ENCODE data around the gene GLTP. TPM values are rescaled to one million over a fixed set of nuclear protein-coding genes. Genes with fewer than 3 reads are reported as not detected.

The GLTP gene
- total RNA-seq, 4 donors from 2014 or later, result 35.6 to 287 (median 167) TPM

- in situ Hi-C loops (cut with MboI; ENCODE audit: low pct_ligation_motif_present in 1 of 4, low pct_unique_long_range_greater_than_20kb in 1 of 4, low sequenced_read_pairs in 3 of 4), result no loop called here
- H3K4me1 ChIP-seq, result peaks cover 4 to 22% (median 15%) of the 10 kb centered on the region in 4 donors
- no peaks in the 10 kb centered on the region for H3K36me3 ChIP-seq
- 72% methylated on average over 6 of the region's 6 CpGs; no CpG with 5 or more reads in 1 of the 2 donors for WGBS, 2 donors (ENCODE audit: low coverage in 1 of 2)
- no peaks in the 10 kb centered on the region for H3K27me3 ChIP-seq
- no peaks in the 10 kb centered on the region for H3K9me3 ChIP-seq
- no peak for DNase-seq
- intact Hi-C loops (cut with DNase I; ENCODE audit: low total_unique reads), result no loop called here
- no peak overlapping the region for H3K4me3 ChIP-seq
- no peak for TF ChIP-seq POLR2AphosphoS5 (IDR thresholded peaks at IDR 0.05)
- TF ChIP-seq POLR2A (IDR thresholded peaks at IDR 0.05), result no peak
- no peak for TF ChIP-seq EP300 (IDR thresholded peaks at IDR 0.05; ENCODE audit: low read depth)
- TF ChIP-seq CTCF (IDR thresholded peaks at IDR 0.05), result no peak
- H3K27ac ChIP-seq, result no peak overlapping the region
Observed at GRCh38 chr12:109897029-109897428, 16.7 kb upstream of the GLTP start.

DNA sequence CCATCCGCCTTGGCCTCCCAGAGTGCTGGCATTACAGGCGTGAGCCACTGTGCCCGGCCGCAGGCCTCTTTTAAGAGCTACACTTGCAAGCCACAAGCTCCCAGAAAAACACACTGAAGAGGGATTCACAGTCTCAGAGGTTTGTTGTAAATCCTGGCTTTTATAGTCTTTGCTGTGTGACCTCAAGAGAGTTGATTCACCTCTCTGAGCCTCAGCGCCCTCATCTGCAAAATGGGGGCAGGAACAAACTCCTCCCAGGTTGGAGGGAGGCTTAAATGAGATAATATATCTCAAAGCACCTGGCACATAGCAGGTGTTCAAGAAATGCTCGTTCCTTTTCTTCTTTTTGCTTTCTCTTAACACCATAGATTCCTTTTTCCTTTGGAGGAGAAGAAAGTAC is 15.8 kb upstream of the GLTP start:
- Histone ChIP-seq H3K27me3 (no peaks in the 10 kb centered on the region), H3K4me3 (no peak overlapping the region), H3K9me3 (no peaks in the 10 kb centered on the region), H3K27ac (no peak overlapping the region), H3K4me1 (peaks cover 3 to 13% (median 8%) of the 10 kb centered on the region in 4 donors), H3K36me3 (no peaks in the 10 kb centered on the region)
- 81 to 85% methylated on average over 2 to 6 of the region's 6 CpGs for WGBS, 2 donors (ENCODE audit: low coverage in 1 of 2)
- DNase-seq, result no peak
- in situ Hi-C loops (cut with MboI; ENCODE audit: low pct_ligation_motif_present in 1 of 4, low pct_unique_long_range_greater_than_20kb in 1 of 4, low sequenced_read_pairs in 3 of 4) (no loop called here), intact Hi-C loops (cut with DNase I; ENCODE audit: low total_unique reads) (no loop called here)
- TF ChIP-seq POLR2AphosphoS5 (IDR thresholded peaks at IDR 0.05) (no peak), POLR2A (IDR thresholded peaks at IDR 0.05) (no peak), CTCF (IDR thresholded peaks at IDR 0.05) (no peak), EP300 (IDR thresholded peaks at IDR 0.05; ENCODE audit: low read depth) (no peak)

- in situ Hi-C loops (cut with MboI; ENCODE audit: low pct_ligation_motif_present in 1 of 4, low pct_unique_long_range_greater_than_20kb in 1 of 4, low sequenced_read_pairs in 3 of 4), result no loop called here
- H3K4me1 ChIP-seq, result peaks cover 0 to 9% (median 4%) of the 10 kb centered on the region in 4 donors
- no peak overlapping the region for H3K27ac ChIP-seq
- no peaks in the 10 kb centered on the region for H3K9me3 ChIP-seq
- 76 to 78% methylated on average over 2 to 4 of the region's 4 CpGs for WGBS, 2 donors (ENCODE audit: low coverage in 1 of 2)
- no peaks in the 10 kb centered on the region for H3K27me3 ChIP-seq
- no peak for DNase-seq
- no peak overlapping the region for H3K4me3 ChIP-seq
- intact Hi-C loops (cut with DNase I; ENCODE audit: low total_unique reads), result no loop called here
- H3K36me3 ChIP-seq, result no peaks in the 10 kb centered on the region
- no peak for TF ChIP-seq POLR2AphosphoS5 (IDR thresholded peaks at IDR 0.05)
- no peak for TF ChIP-seq EP300 (IDR thresholded peaks at IDR 0.05; ENCODE audit: low read depth)
- TF ChIP-seq CTCF (IDR thresholded peaks at IDR 0.05), result no peak
- TF ChIP-seq POLR2A (IDR thresholded peaks at IDR 0.05), result no peak
Observed at GRCh38 chr12:109894939-109895338, 14.6 kb upstream of the GLTP start.

DNA sequence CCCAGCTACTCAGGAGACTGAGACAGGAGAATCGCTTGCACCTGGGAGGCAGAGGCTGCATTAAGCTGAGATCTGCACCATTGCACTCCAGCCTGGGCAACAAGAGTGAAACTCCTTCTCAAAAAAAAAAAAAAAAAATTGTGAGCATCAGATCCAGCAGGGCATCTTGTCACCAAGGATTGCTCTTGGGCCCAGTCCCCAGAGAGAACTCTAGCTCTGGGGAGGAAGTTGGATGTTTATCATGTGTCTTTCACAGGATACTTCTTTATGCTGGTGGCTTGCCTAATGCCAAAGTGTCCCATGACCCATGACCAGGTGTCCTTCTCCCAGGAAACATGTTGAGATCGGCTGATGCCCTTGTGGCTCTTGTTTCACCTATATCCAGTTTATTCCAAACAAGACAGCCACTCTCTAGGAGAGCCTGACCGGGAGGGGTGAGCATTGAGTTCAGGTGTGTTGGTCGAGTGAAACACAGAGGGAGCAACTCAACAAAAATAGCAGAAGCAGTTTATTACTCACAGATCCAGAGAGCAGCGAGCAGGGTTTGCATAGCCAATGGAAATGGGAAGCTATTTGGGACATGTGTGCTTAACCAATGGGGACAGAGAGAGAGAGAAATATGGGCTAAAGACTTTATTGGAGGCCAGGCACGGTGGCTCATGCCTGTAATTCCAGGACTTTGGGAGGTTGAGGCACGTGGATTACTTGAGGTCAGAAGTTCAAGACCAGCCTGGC is 13.1 kb upstream of the GLTP start:
- Histone ChIP-seq H3K9me3 (no peaks in the 10 kb centered on the region), H3K27me3 (no peaks in the 10 kb centered on the region), H3K4me3 (no peak overlapping the region), H3K36me3 (no peaks in the 10 kb centered on the region), H3K27ac (no peak overlapping the region), H3K4me1 (peaks cover 0 to 4% (median 0%) of the 10 kb centered on the region in 4 donors)
- in situ Hi-C loops (cut with MboI; ENCODE audit: low pct_ligation_motif_present in 1 of 4, low pct_unique_long_range_greater_than_20kb in 1 of 4, low sequenced_read_pairs in 3 of 4), result no loop called here
- intact Hi-C loops (cut with DNase I; ENCODE audit: low total_unique reads), result no loop called here
- TF ChIP-seq POLR2A (IDR thresholded peaks at IDR 0.05) (no peak), POLR2AphosphoS5 (IDR thresholded peaks at IDR 0.05) (no peak), CTCF (IDR thresholded peaks at IDR 0.05) (no peak), EP300 (IDR thresholded peaks at IDR 0.05; ENCODE audit: low read depth) (no peak)
- 82 to 87% methylated on average over 3 to 7 of the region's 7 CpGs for WGBS, 2 donors (ENCODE audit: low coverage in 1 of 2)
- DNase-seq, result no peak
